Measurements from ENCODE around the gene IQGAP3. TPM values are rescaled to one million over a fixed set of nuclear protein-coding genes. Genes with fewer than 3 reads are reported as not detected.

Gene IQGAP3
- total and polyA plus RNA-seq, 2 of the 4 experiments (the other 2 are of a cell fraction), result 12.5 to 13.6 TPM

- in situ Hi-C loops (cut with MboI; ENCODE audit: low sequenced_read_pairs) (no loop called here), intact Hi-C loops (cut with micrococcal nuclease) (loop anchor here (5.0 kb wide), 1 partner anchor 108 kb away; no protein-coding TSS in a partner anchor)
- H3K27me3 ChIP-seq (ENCODE audit: control insufficient read depth, insufficient read depth, low read length), result peaks cover 8% of the 10 kb centered on the region
- TF ChIP-seq CTCF (conservative IDR thresholded peaks at IDR 0.05; ENCODE audit: low read depth, low read length) (no peak), SMC3 (IDR thresholded peaks at IDR 0.05; ENCODE audit: low read depth, low read length) (no peak), CHD1 (IDR thresholded peaks at IDR 0.05; ENCODE audit: low read depth, low read length) (no peak), POLR2A (IDR thresholded peaks at IDR 0.05; ENCODE audit: low read depth, low read length) (no peak), BHLHE40 (IDR thresholded peaks at IDR 0.05; ENCODE audit: low read depth, low read length) (no peak), RFX5 (IDR thresholded peaks at IDR 0.05; ENCODE audit: low read depth, low read length) (no peak), MAZ (IDR thresholded peaks at IDR 0.05; ENCODE audit: borderline replicate concordance, low read depth, low read length) (no peak), USF2 (IDR thresholded peaks at IDR 0.05; ENCODE audit: low read depth, low read length) (no peak), MXI1 (IDR thresholded peaks at IDR 0.05; ENCODE audit: borderline replicate concordance, low read depth, low read length) (no peak), RCOR1 (IDR thresholded peaks at IDR 0.05; ENCODE audit: insufficient replicate concordance, low read length) (no peak), CEBPB (IDR thresholded peaks at IDR 0.05; ENCODE audit: low read depth, low read length) (no peak), RAD21 (IDR thresholded peaks at IDR 0.05; ENCODE audit: low read length) (no peak), MAFK (IDR thresholded peaks at IDR 0.05; ENCODE audit: low read depth, low read length) (no peak)
Observed at GRCh38 chr1:156590326-156591180, 18.2 kb upstream of the IQGAP3 start.

More at GRCh38 chr1:156590326-156591180, 18.2 kb upstream of the IQGAP3 start:
- no peaks in the 10 kb centered on the region for H3K9me3 ChIP-seq (ENCODE audit: control insufficient read depth, insufficient read depth, low read length)
- no peak overlapping the region for H2BK15ac ChIP-seq (ENCODE audit: low read depth, low read length)
- H3K4me2 ChIP-seq (ENCODE audit: low read depth, low read length), result no peak overlapping the region
- no peaks in the 10 kb centered on the region for H4K20me1 ChIP-seq (ENCODE audit: insufficient read depth, low read length)
- no peak overlapping the region for H2AK9ac ChIP-seq (replicated peaks; ENCODE audit: low read depth, low read length, poor library complexity)
- H3K27ac ChIP-seq (ENCODE audit: insufficient read depth, low read length), result no peak overlapping the region
- H4K5ac ChIP-seq (ENCODE audit: low read depth, low read length), result peak overlapping the region; percentile 58; the same call in 1 of the 2 replicates
- H3K4me1 ChIP-seq (ENCODE audit: control insufficient read depth, insufficient read depth, low read length), result peaks cover 3% of the 10 kb centered on the region; the same call in 1 of the 2 replicates
- H3K36me3 ChIP-seq (ENCODE audit: control insufficient read depth, insufficient read depth, low read length), result peaks cover 10% of the 10 kb centered on the region
- POLR2A ChIA-PET (ENCODE audit: unreplicated experiment), result interaction anchor here (0.6 kb wide), 1 partner anchor 90 kb away, joined by 8 read pairs; the partner anchor contains the start of gene MEF2D
- 95% methylated on average over 3 of the region's 10 CpGs; no CpG with 5 or more reads in 1 of the 2 experiments for WGBS, 2 experiments (ENCODE audit: extremely low coverage in 2 of 2, insufficient read length in 1 of 2)
- no peak overlapping the region for H3K9ac ChIP-seq (ENCODE audit: low read depth, low read length)
- no peak overlapping the region for H3K56ac ChIP-seq (ENCODE audit: extremely low read depth, insufficient read depth, low read length)
- no peak for DNase-seq
- H3K23ac ChIP-seq (ENCODE audit: low read depth, low read length), result peak overlapping the region; percentile 95; the same call in 1 of the 2 replicates
- peaks cover 11 to 18% of the 10 kb centered on the region in 2 experiments for H3K79me1 ChIP-seq (ENCODE audit: low read depth in 1 of 2, low read length in 2 of 2)
- CTCF ChIA-PET, result interaction anchor here (1.0 to 1.6 kb wide), 2 partner anchors 18 to 205 kb away, joined by 3 to 5 read pairs; no protein-coding TSS in a partner anchor
- dilution Hi-C loops (cut with HindIII; ENCODE audit: low sequenced_read_pairs, unreplicated experiment), result no loop called here
- no peak overlapping the region for H2BK5ac ChIP-seq (ENCODE audit: low read depth, low read length, poor library complexity, severe bottlenecking)
- H3K18ac ChIP-seq (ENCODE audit: low read depth, low read length), result no peak overlapping the region
- no peak overlapping the region for H3K14ac ChIP-seq (replicated peaks; ENCODE audit: low read depth, low read length)
- H4K91ac ChIP-seq (ENCODE audit: insufficient read depth, low read depth, low read length), result no peak overlapping the region
- 0 out of 2 replicates have a peak overlapping the region, but pooled peaks have one; percentile 84 for H2AK5ac ChIP-seq (ENCODE audit: low read depth, low read length)
- no peak overlapping the region for H2AFZ ChIP-seq (replicated peaks; ENCODE audit: low read length, poor library complexity)
- H2BK20ac ChIP-seq (ENCODE audit: low read depth, low read length), result no peak overlapping the region
- H3K4me3 ChIP-seq (ENCODE audit: insufficient read depth, low read depth, low read length), result no peak overlapping the region
- no TSS peak for BruUV-seq (replicated peaks)
- no peak overlapping the region for H3K4ac ChIP-seq (ENCODE audit: low read depth, low read length)
- ATAC-seq (ENCODE audit: low read depth), result no peak
- H4K8ac ChIP-seq (ENCODE audit: low read depth in 2 of 2, low read length in 2 of 2), result peak overlapping the region; percentile 97 to 100; a peak in 3 of 4 replicates
- H3K9me1 ChIP-seq (ENCODE audit: insufficient read depth, low read length), result peaks cover 10% of the 10 kb centered on the region
- H2BK120ac ChIP-seq (ENCODE audit: low read depth, low read length), result no peak overlapping the region
